CD4-positive, alpha-beta T cell (primary cell): ENCODE results near the gene NCAPG2. TPM values are rescaled to one million over a fixed set of nuclear protein-coding genes. Genes with fewer than 3 reads are reported as not detected.

Source experiments
- ATAC-seq: fragments of 200-7000 bp; cut with Tn5 transposase; one replicate; pipeline ENCODE4 v1.10.0; 2022; ENCODE audit warnings: mild to moderate bottlenecking; ENCODE audit not compliant: poor library complexity
- CTCF ChIA-PET: fragments of 350-600 bp; sonication (Branson Sonifier 250); formaldehyde crosslinking; loops from one replicate; lab custom pipeline; 2021; ENCODE audit warnings: antibody characterized with exemption, inconsistent platforms; lab: Charles Lee
- POLR2A ChIA-PET: fragments of 350-600 bp; sonication (Branson Sonifier 250); formaldehyde crosslinking; loops from one replicate; lab custom pipeline; 2021; ENCODE audit warnings: antibody characterized with exemption, inconsistent platforms; lab: Charles Lee
- DNase-seq, 14 experiments: peaks; one replicate each; pipeline ENCODE4 v3.0.0-alpha.2; 2013 to 2020; ENCODE audit warnings: mixed read lengths in 2 of 14
- H3K27ac ChIP-seq, 2 donors: one replicate each; pipeline versions ENCODE4 v1.5.1 to v1.7.0; 2013; ENCODE audit warnings: low read length in 2 of 2, low read depth in 1 of 2, mild to moderate bottlenecking in 1 of 2
- H3K27me3 ChIP-seq, 2 experiments: 1 replicate in 1 of 2; 2 replicates in 1 of 2; pipeline versions ENCODE4 v1.6.1 to v1.7.0; 2013; ENCODE audit warnings: low read length in 2 of 2, control low read depth in 1 of 2, mild to moderate bottlenecking in 1 of 2, moderate library complexity in 1 of 2; ENCODE audit not compliant: insufficient read depth in 2 of 2, control insufficient read depth in 1 of 2
- H3K36me3 ChIP-seq: one replicate; pipeline ENCODE4 v1.6.1; 2013; ENCODE audit warnings: low read length, control low read depth; ENCODE audit not compliant: insufficient read depth
- H3K4me1 ChIP-seq: one replicate; pipeline ENCODE4 v1.6.1; 2013; ENCODE audit warnings: low read length, control low read depth; ENCODE audit not compliant: insufficient read depth
- H3K4me3 ChIP-seq: one replicate; pipeline ENCODE4 v1.5.1; 2013; ENCODE audit warnings: mild to moderate bottlenecking, low read length, moderate library complexity
- H3K9me3 ChIP-seq, 2 experiments: 1 replicate in 1 of 2; 2 replicates in 1 of 2; pipeline versions ENCODE4 v1.6.1 to v1.7.0; 2013; ENCODE audit warnings: low read length in 2 of 2, mild to moderate bottlenecking in 2 of 2, control low read depth in 1 of 2, moderate library complexity in 1 of 2; ENCODE audit not compliant: control insufficient read depth in 1 of 2, insufficient read depth in 1 of 2
- H3K27ac Mint-ChIP-seq: one replicate; pipeline ENCODE4 v1.8.0; 2020; ENCODE audit warnings: mixed read lengths
- H3K27me3 Mint-ChIP-seq: one replicate; pipeline ENCODE4 v1.8.0; 2021; ENCODE audit warnings: mixed read lengths
- H3K36me3 Mint-ChIP-seq: one replicate; pipeline ENCODE4 v1.8.0; 2021; ENCODE audit warnings: low read depth, mixed read lengths
- H3K4me1 Mint-ChIP-seq: one replicate; pipeline ENCODE4 v1.8.0; 2021; ENCODE audit warnings: low read depth, mixed read lengths
- H3K4me3 Mint-ChIP-seq: one replicate; pipeline ENCODE4 v1.8.0; 2020; ENCODE audit warnings: mild to moderate bottlenecking, mixed read lengths
- H3K9me3 Mint-ChIP-seq: one replicate; pipeline ENCODE4 v1.8.0; 2020; ENCODE audit warnings: mixed read lengths
- CTCF ChIP-seq: fragments of 200-600 bp; IDR thresholded peaks from one replicate; pipeline ENCODE4 v1.8.0; 2022; ENCODE audit warnings: antibody characterized with exemption, mild to moderate bottlenecking
- intact Hi-C, 2 experiments: fragments of 100-400 bp; cut with DNase I in 1 of 2; cut with micrococcal nuclease in 1 of 2; formaldehyde crosslinking; loops; one replicate each; pipeline versions ENCODE4 v1.15.1 to v1.9.0; 2023 to 2025; cut with DNase I, micrococcal nuclease
- total RNA-seq, 174 experiments: library from RNA in 2 of 174; stranded (reverse) in 2 of 174; gene quantifications; one replicate each; pipeline ENCODE4 v1.2.3 and lab custom pipeline; 2021 to 2026

NCAPG2 gene
- total RNA-seq, 2 experiments from 2014 or later, result 9.9 to 11.8 TPM

- no peak for ATAC-seq
- ChIA-PET POLR2A (no interaction called here), CTCF (no interaction called here)
- Mint-ChIP-seq H3K36me3 (peaks cover 43% of the 10 kb centered on the region), H3K27ac (no peak overlapping the region), H3K4me3 (no peak overlapping the region), H3K9me3 (no peaks in the 10 kb centered on the region), H3K27me3 (no peaks in the 10 kb centered on the region), H3K4me1 (peaks cover 3% of the 10 kb centered on the region)
- intact Hi-C loops, result no loop called here
- DNase-seq, result no peak
- H3K27ac ChIP-seq, result no peak overlapping the region
- H3K9me3 ChIP-seq, result peaks cover 0 to 4% of the 10 kb centered on the region in 2 experiments
- no peak overlapping the region for H3K4me3 ChIP-seq
- H3K27me3 ChIP-seq, result no peaks in the 10 kb centered on the region
- peaks cover 21% of the 10 kb centered on the region for H3K36me3 ChIP-seq
- H3K4me1 ChIP-seq, result no peaks in the 10 kb centered on the region
- peak; percentile 14 for TF ChIP-seq CTCF
Observed at GRCh38 chr7:158647475-158647792, 57.2 kb downstream of the NCAPG2 start.

- peaks cover 3% of the 10 kb centered on the region for H3K4me1 Mint-ChIP-seq
- no peak for ATAC-seq
- ChIA-PET POLR2A (no interaction called here), CTCF (no interaction called here)
- H3K4me3 Mint-ChIP-seq, result no peak overlapping the region
- TF ChIP-seq CTCF, result peak; percentile 39
- H3K27ac Mint-ChIP-seq, result no peak overlapping the region
- peaks cover 41% of the 10 kb centered on the region for H3K36me3 Mint-ChIP-seq
- Histone ChIP-seq H3K9me3 (peaks cover 0 to 4% of the 10 kb centered on the region in 2 experiments), H3K27ac (no peak overlapping the region), H3K4me3 (no peak overlapping the region), H3K4me1 (no peaks in the 10 kb centered on the region), H3K36me3 (peaks cover 22% of the 10 kb centered on the region), H3K27me3 (no peaks in the 10 kb centered on the region)
- peak in 3 of 14 experiments; percentile 8 to 22 (median 14) for DNase-seq
- no peaks in the 10 kb centered on the region for H3K9me3 Mint-ChIP-seq
- intact Hi-C loops, result no loop called here
- no peaks in the 10 kb centered on the region for H3K27me3 Mint-ChIP-seq
Observed at GRCh38 chr7:158646766-158647474, 57.7 kb downstream of the NCAPG2 start.

- Mint-ChIP-seq H3K9me3 (no peaks in the 10 kb centered on the region), H3K27ac (no peak overlapping the region), H3K4me1 (peaks cover 3% of the 10 kb centered on the region), H3K27me3 (no peaks in the 10 kb centered on the region), H3K4me3 (no peak overlapping the region), H3K36me3 (peaks cover 30% of the 10 kb centered on the region)
- no peak for ATAC-seq
- ChIA-PET POLR2A (no interaction called here), CTCF (no interaction called here)
- TF ChIP-seq CTCF, result no peak
- Histone ChIP-seq H3K9me3 (peaks cover 0 to 4% of the 10 kb centered on the region in 2 experiments), H3K36me3 (peaks cover 14% of the 10 kb centered on the region), H3K4me3 (no peak overlapping the region), H3K27me3 (no peaks in the 10 kb centered on the region), H3K27ac (no peak overlapping the region), H3K4me1 (no peaks in the 10 kb centered on the region)
- intact Hi-C loops, result no loop called here
- DNase-seq, result no peak
Observed at GRCh38 chr7:158645842-158646241, 58.8 kb downstream of the NCAPG2 start.
